Psoas muscle (tissue), 8 donors: ENCODE data around the gene PTPMT1. TPM values are rescaled to one million over a fixed set of nuclear protein-coding genes. Genes with fewer than 3 reads are reported as not detected.

Experiments
- ATAC-seq, 4 donors: fragments of 200-7000 bp; cut with Tn5 transposase; one replicate each; pipeline ENCODE4 v1.9.1; 2020; ENCODE audit warnings: moderate library complexity in 3 of 4, mild to moderate bottlenecking in 2 of 4
- DNase-seq, 2 donors: peaks; one replicate each; pipeline ENCODE4 v3.0.0-alpha.2; 2020
- H3K27ac ChIP-seq: fragments of 200-600 bp; one replicate; pipeline ENCODE4 v1.8.0; 2022
- H3K27me3 ChIP-seq, 3 donors: fragments of 200-600 bp in 1 of 3; one replicate each; pipeline versions ENCODE4 v1.6.1 to v1.8.0; 2013 to 2022; ENCODE audit warnings: low read length in 2 of 3, mild to moderate bottlenecking in 2 of 3, moderate library complexity in 1 of 3; ENCODE audit not compliant: insufficient read depth in 3 of 3
- H3K36me3 ChIP-seq, 2 donors: fragments of 200-600 bp in 1 of 2; one replicate each; pipeline versions ENCODE4 v1.6.1 to v1.8.0; 2013 to 2022; ENCODE audit warnings: low read depth in 1 of 2, mild to moderate bottlenecking in 1 of 2, moderate library complexity in 1 of 2; ENCODE audit not compliant: insufficient read depth in 1 of 2
- H3K4me1 ChIP-seq: fragments of 200-600 bp; one replicate; pipeline ENCODE4 v1.8.0; 2022
- H3K4me3 ChIP-seq: fragments of 200-600 bp; one replicate; pipeline ENCODE4 v1.8.0; 2022; ENCODE audit warnings: mild to moderate bottlenecking
- H3K9me3 ChIP-seq: fragments of 200-600 bp; one replicate; pipeline ENCODE4 v1.8.0; 2022
- WGBS, 3 donors: extraction: QIAGEN DNeasy Blood & Tissue Kit; methylation state at CpG; one replicate each; pipeline versions ENCODE4 v1.1.6 to v1.1.7; 2013; 5-methylcytosine and 5-hydroxymethylcytosine counted together
- intact Hi-C, 2 donors: fragments of 100-400 bp; cut with DNase I; formaldehyde crosslinking; loops; one replicate each; pipeline versions ENCODE4 v1.11.0 to v1.14.2; 2022
- polyA plus RNA-seq, 3 donors: library from polyadenylated mRNA; stranded (reverse); fragments of 200-250 nt; gene quantifications; one replicate each; pipeline ENCODE4 v1.2.3, GENCODE V29; 2013
- total RNA-seq, 4 donors: library from RNA; stranded (reverse); fragmentation: NEBNext Ultra II Directional in 2 of 4; extraction: Animal tissue kit (Norgen Biotek cat#: 25700) in 2 of 4; gene quantifications; one replicate each; pipeline versions ENCODE4 v1.2.1 to v1.2.4, GENCODE V29; 2021 to 2023
- TF ChIP-seq, protein P1 (sequence below): fragments of 200-600 bp; IDR thresholded peaks from one replicate; pipeline ENCODE4 v1.8.0; 2022; ENCODE audit warnings: antibody characterized with exemption
- donor health status: healthy with polysubstance abuse.
- donor health status: DM: no; HTN: no; CAD: no; lungs with moderate emphysema.
- donor health status: Bipolar disorder and iron deficiency.
- donor health status: healthy.
- donor health status: DM: yes; HTN: yes; CAD: no.
- donor health status: DM: no; HTN: no; CAD: no.
- donor health status: DM: no; HTN: no; CAD: no.
- donor health status: DM: yes; HTN: yes; CAD: no.

PTPMT1 gene
- total and polyA plus RNA-seq, 7 donors: 20.9 to 40.3 (median 34.5) TPM

DNA sequence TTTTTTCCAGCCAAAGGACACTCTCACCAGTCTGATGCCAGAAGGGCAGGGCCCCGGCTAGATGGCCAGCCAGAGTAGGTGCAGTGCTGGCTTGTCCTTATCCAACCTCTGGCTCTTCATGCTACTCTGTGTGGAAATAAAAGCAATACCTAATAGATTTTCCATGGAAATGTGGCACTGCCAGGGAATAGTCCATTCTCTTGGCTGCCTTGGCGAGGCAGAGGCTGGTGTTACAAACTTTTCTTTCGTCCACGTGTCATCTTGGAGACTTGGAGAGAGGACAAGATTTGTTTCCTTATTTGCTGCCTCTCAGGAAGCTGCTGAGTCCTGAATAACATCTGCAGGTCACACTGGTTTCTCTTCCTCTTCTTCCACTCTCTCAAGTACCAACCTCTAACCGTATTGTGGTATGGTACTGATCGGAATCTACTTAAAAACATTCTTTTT is 46.0 kb downstream of the PTPMT1 start:
- Histone ChIP-seq H3K36me3 (peaks cover 0 to 48% of the 10 kb centered on the region in 2 donors), H3K27me3 (no peaks in the 10 kb centered on the region), H3K4me1 (no peaks in the 10 kb centered on the region), H3K4me3 (no peak overlapping the region), H3K9me3 (no peaks in the 10 kb centered on the region), H3K27ac (no peak overlapping the region)
- DNase-seq: no peak
- peak in 3 of 4 donors; percentile 32 to 46 (median 45) for ATAC-seq
- 19 to 28% (median 25%) methylated on average over 6 of the region's 6 CpGs for WGBS, 3 donors
- TF ChIP-seq, protein P1, sequence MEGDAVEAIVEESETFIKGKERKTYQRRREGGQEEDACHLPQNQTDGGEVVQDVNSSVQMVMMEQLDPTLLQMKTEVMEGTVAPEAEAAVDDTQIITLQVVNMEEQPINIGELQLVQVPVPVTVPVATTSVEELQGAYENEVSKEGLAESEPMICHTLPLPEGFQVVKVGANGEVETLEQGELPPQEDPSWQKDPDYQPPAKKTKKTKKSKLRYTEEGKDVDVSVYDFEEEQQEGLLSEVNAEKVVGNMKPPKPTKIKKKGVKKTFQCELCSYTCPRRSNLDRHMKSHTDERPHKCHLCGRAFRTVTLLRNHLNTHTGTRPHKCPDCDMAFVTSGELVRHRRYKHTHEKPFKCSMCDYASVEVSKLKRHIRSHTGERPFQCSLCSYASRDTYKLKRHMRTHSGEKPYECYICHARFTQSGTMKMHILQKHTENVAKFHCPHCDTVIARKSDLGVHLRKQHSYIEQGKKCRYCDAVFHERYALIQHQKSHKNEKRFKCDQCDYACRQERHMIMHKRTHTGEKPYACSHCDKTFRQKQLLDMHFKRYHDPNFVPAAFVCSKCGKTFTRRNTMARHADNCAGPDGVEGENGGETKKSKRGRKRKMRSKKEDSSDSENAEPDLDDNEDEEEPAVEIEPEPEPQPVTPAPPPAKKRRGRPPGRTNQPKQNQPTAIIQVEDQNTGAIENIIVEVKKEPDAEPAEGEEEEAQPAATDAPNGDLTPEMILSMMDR: no peak
- intact Hi-C loops: no loop called here

DNA sequence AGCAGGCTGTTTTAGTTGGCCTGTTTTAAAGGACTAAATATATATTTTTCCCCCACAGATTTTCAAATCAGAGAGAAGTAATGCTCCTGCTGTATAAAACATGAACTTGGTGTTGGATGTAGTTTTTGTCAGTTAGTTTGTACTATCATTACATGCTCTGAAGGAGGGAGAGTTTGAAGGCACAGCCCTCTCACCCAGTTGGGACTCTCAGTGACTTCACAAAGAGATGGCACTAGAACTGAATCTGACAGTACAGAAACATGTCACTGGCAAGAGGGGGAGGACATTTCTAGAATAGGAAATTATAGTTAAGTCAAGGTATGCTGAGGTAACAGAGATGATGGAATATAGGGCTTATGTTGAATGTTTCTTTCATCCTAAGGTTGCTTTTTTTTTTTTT is 49.9 kb downstream of the PTPMT1 start:
- peaks cover 5 to 67% of the 10 kb centered on the region in 2 donors for H3K36me3 ChIP-seq
- ATAC-seq (no peak), DNase-seq (no peak)
- no peaks in the 10 kb centered on the region for H3K9me3 ChIP-seq
- H3K27me3 ChIP-seq: no peaks in the 10 kb centered on the region
- TF ChIP-seq, protein P1: no peak
- H3K4me3 ChIP-seq: no peak overlapping the region
- H3K4me1 ChIP-seq: no peaks in the 10 kb centered on the region
- intact Hi-C loops: no loop called here
- H3K27ac ChIP-seq: no peak overlapping the region

DNA sequence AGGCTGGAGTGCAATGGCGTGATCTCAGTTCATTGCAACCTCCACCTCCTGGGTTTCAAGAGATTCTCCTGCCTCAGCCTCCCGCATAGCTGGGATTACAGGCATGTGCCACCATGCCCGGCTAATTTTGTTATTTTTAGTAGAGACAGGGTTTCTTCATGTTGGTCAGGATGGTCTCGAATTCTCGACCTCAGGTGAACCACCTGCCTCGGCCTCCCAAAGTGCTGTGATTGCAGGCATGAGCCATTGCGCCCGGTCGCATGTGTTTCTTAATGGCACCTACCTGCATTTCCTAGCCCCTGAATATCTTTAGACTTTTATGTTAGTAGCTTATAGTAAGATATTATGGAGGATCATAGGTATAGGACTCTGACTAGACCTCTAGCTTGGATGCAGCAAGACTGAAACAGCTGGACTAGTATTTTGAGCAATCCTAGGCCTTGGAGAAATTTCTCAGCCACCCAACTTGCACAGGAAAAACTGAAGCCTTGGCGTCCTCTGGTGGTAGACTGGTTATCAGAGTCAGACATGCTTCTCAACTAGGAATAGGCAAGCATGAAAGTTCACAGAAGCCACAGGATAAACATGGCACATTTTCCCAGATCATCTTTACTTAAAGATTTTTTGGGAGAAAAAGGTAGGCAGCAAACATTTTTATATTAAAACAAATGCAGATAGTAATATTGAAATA is 51.5 kb downstream of the PTPMT1 start:
- TF ChIP-seq, protein P1: peak; percentile 34
- H3K36me3 ChIP-seq: peaks cover 5 to 68% of the 10 kb centered on the region in 2 donors
- H3K4me1 ChIP-seq: no peaks in the 10 kb centered on the region
- intact Hi-C loops: no loop called here
- ATAC-seq (peak in 3 of 4 donors; percentile 43 to 60 (median 58)), DNase-seq (no peak)
- WGBS, 3 donors: 82 to 86% (median 85%) methylated on average over 10 of the region's 10 CpGs
- H3K27ac ChIP-seq: no peak overlapping the region
- no peak overlapping the region for H3K4me3 ChIP-seq
- H3K9me3 ChIP-seq: no peaks in the 10 kb centered on the region
- H3K27me3 ChIP-seq: no peaks in the 10 kb centered on the region

DNA sequence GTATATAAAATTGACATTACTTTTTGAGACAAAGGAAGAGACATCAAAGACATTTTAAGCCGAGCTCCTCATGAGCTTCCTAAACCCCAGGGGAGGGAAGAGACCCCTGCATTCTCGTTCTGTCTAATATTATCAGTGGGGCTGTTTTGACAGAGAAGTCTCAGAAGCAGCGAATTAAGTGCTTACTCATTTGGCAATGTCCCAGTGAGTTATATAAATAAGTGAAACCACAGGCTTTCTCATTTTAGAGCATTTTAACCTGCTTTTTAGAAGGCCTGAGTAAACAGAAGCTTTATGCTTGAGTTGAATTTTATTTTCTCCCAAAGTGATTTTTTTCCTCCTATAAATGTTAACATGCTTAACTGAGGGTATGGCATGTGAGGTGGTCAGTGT is 52.0 kb downstream of the PTPMT1 start:
- no peaks in the 10 kb centered on the region for H3K27me3 ChIP-seq
- H3K27ac ChIP-seq: no peak overlapping the region
- intact Hi-C loops: no loop called here
- WGBS, 3 donors: 62 to 73% (median 66%) methylated on average over 3 of the region's 3 CpGs
- H3K4me1 ChIP-seq: no peaks in the 10 kb centered on the region
- H3K4me3 ChIP-seq: no peak overlapping the region
- DNase-seq: no peak
- peaks cover 5 to 74% of the 10 kb centered on the region in 2 donors for H3K36me3 ChIP-seq
- TF ChIP-seq, protein P1: no peak
- H3K9me3 ChIP-seq: no peaks in the 10 kb centered on the region
- ATAC-seq: no peak
